HEK293 (cell line): Measurements from ENCODE around the gene TXNIP.

Experiments
- CTCF ChIA-PET: fragments of 350-600 bp; formaldehyde crosslinking; extraction: SDS; loops from one replicate; lab custom pipeline; 2021; ENCODE audit warnings: antibody characterized with exemption; lab: Yijun Ruan, JAX
- POLR2A ChIA-PET: fragments of 300-600 bp; formaldehyde crosslinking; extraction: SDS; loops from one replicate; lab custom pipeline; 2020; ENCODE audit warnings: antibody characterized with exemption, inconsistent platforms; lab: Yijun Ruan, JAX
- H3K27ac ChIP-seq: fragments of 200-500 bp; sonication (Bioruptor generic); 2 replicates; pipeline ENCODE4 v1.5.1; 2014; ENCODE audit warnings: low read depth, low read length, control low read depth, inconsistent platforms; ENCODE audit errors: extremely low read depth
- H3K36me3 ChIP-seq, 2 experiments: fragments of 200-500 bp in 1 of 2; sonication (Bioruptor generic) in 1 of 2; 1 replicate in 1 of 2; 2 replicates in 1 of 2; pipeline ENCODE4 v1.5.1; 2014 to 2017; ENCODE audit warnings: inconsistent platforms in 2 of 2, low read length in 2 of 2; ENCODE audit not compliant: control insufficient read depth in 2 of 2, insufficient read depth in 1 of 2
- H3K4me1 ChIP-seq: fragments of 200-500 bp; sonication (Bioruptor generic); 2 replicates; pipeline ENCODE4 v1.5.1; 2014; ENCODE audit warnings: mild to moderate bottlenecking, low read length, inconsistent platforms; ENCODE audit not compliant: control insufficient read depth, insufficient read depth
- H3K4me3 ChIP-seq: 2 replicates; pipeline ENCODE4 v1.5.1; 2011; ENCODE audit warnings: low read depth, mild to moderate bottlenecking, control low read depth, low read length, moderate library complexity
- H3K9me3 ChIP-seq: fragments of 200-500 bp; sonication (Bioruptor generic); 2 replicates; pipeline ENCODE4 v1.5.1; 2014; ENCODE audit warnings: low read depth, low read length, inconsistent platforms; ENCODE audit not compliant: control insufficient read depth, insufficient read depth
- GFI1B ChIP-seq: fragments of 450-650 bp; formaldehyde crosslinking; IDR thresholded peaks from 2 replicates; pipeline ENCODE4 v1.5.1; 2016; ENCODE audit warnings: missing biosample characterization, missing genetic modification characterization
- GLI4 ChIP-seq: fragments of 450-650 bp; formaldehyde crosslinking; IDR thresholded peaks from 2 replicates; pipeline ENCODE4 v1.5.1; 2016; ENCODE audit warnings: missing biosample characterization, missing genetic modification characterization
- MZF1 ChIP-seq: fragments of 450-650 bp; formaldehyde crosslinking; IDR thresholded peaks from 2 replicates; pipeline ENCODE4 v1.5.1; 2017; ENCODE audit warnings: missing biosample characterization, missing genetic modification characterization, borderline replicate concordance
- PRDM6 ChIP-seq: fragments of 450-650 bp; formaldehyde crosslinking; IDR thresholded peaks from 2 replicates; pipeline ENCODE4 v1.5.1; 2017; ENCODE audit warnings: missing biosample characterization, missing genetic modification characterization
- REPIN1 ChIP-seq: fragments of 450-650 bp; formaldehyde crosslinking; IDR thresholded peaks from 2 replicates; pipeline ENCODE4 v1.5.1; 2017; ENCODE audit warnings: missing biosample characterization, missing genetic modification characterization, low read depth
- TSHZ1 ChIP-seq: fragments of 450-650 bp; formaldehyde crosslinking; IDR thresholded peaks from 2 replicates; pipeline ENCODE4 v1.5.1; 2016; ENCODE audit warnings: missing biosample characterization, missing genetic modification characterization, borderline replicate concordance
- WT1 ChIP-seq: fragments of 450-650 bp; formaldehyde crosslinking; IDR thresholded peaks from 2 replicates; pipeline ENCODE4 v1.5.1; 2016; ENCODE audit warnings: missing biosample characterization, missing genetic modification characterization
- ZBTB10 ChIP-seq: fragments of 450-650 bp; formaldehyde crosslinking; IDR thresholded peaks from 2 replicates; pipeline ENCODE4 v1.5.1; 2016; ENCODE audit warnings: missing biosample characterization, missing genetic modification characterization
- ZBTB11 ChIP-seq: fragments of 450-650 bp; formaldehyde crosslinking; conservative IDR thresholded peaks from 2 replicates; pipeline ENCODE4 v1.5.1; 2016; ENCODE audit warnings: low read depth, missing biosample characterization, missing genetic modification characterization
- ZBTB20 ChIP-seq: fragments of 450-650 bp; formaldehyde crosslinking; IDR thresholded peaks from 2 replicates; pipeline ENCODE4 v1.5.1; 2016; ENCODE audit warnings: missing biosample characterization, missing genetic modification characterization
- ZBTB48 ChIP-seq: fragments of 450-650 bp; formaldehyde crosslinking; IDR thresholded peaks from 2 replicates; pipeline ENCODE4 v1.5.1; 2016; ENCODE audit warnings: missing biosample characterization, missing genetic modification characterization
- ZBTB7A ChIP-seq: fragments of 450-650 bp; formaldehyde crosslinking; IDR thresholded peaks from 2 replicates; pipeline ENCODE4 v1.5.1; 2016; ENCODE audit warnings: low read depth, missing biosample characterization, missing genetic modification characterization
- ZBTB8A ChIP-seq: fragments of 450-650 bp; formaldehyde crosslinking; IDR thresholded peaks from 2 replicates; pipeline ENCODE4 v1.5.1; 2016; ENCODE audit warnings: missing biosample characterization, missing genetic modification characterization
- ZNF174 ChIP-seq: fragments of 450-650 bp; formaldehyde crosslinking; IDR thresholded peaks from 2 replicates; pipeline ENCODE4 v1.5.0; 2017; ENCODE audit warnings: missing biosample characterization, mild to moderate bottlenecking, missing genetic modification characterization
- ZNF221 ChIP-seq: fragments of 450-650 bp; formaldehyde crosslinking; IDR thresholded peaks from 2 replicates; pipeline ENCODE4 v1.5.1; 2017; ENCODE audit warnings: missing biosample characterization, missing genetic modification characterization, borderline replicate concordance
- ZNF335 ChIP-seq: fragments of 450-650 bp; formaldehyde crosslinking; conservative IDR thresholded peaks from 2 replicates; pipeline ENCODE4 v1.5.1; 2016; ENCODE audit warnings: missing biosample characterization, missing genetic modification characterization
- ZNF398 ChIP-seq: fragments of 450-650 bp; formaldehyde crosslinking; IDR thresholded peaks from 2 replicates; pipeline ENCODE4 v1.5.1; 2017; ENCODE audit warnings: missing biosample characterization, missing genetic modification characterization
- ZNF529 ChIP-seq: fragments of 450-650 bp; formaldehyde crosslinking; IDR thresholded peaks from 2 replicates; pipeline ENCODE4 v1.5.1; 2017; ENCODE audit warnings: missing genetic modification characterization, missing biosample characterization; ENCODE audit not compliant: insufficient replicate concordance
- ZNF549 ChIP-seq: fragments of 450-650 bp; IDR thresholded peaks from 2 replicates; pipeline ENCODE4 v1.5.1; 2018; ENCODE audit warnings: missing biosample characterization, missing genetic modification characterization, mild to moderate bottlenecking, inconsistent platforms, moderate library complexity
- ZNF654 ChIP-seq: fragments of 450-650 bp; formaldehyde crosslinking; IDR thresholded peaks from 2 replicates; pipeline ENCODE4 v1.5.1; 2016; ENCODE audit warnings: low read depth, missing biosample characterization, missing genetic modification characterization

TXNIP gene

GRCh38 chr1:146035048-146035423, 38.7 kb upstream of the TXNIP start:
- Histone ChIP-seq H3K4me1 (no peaks in the 10 kb centered on the region), H3K27ac (0 out of 2 replicates have a peak overlapping the region, but pooled peaks have one; percentile 0), H3K36me3 (no peaks in the 10 kb centered on the region), H3K9me3 (no peaks in the 10 kb centered on the region), H3K4me3 (peak overlapping the region; percentile 19; the same call in 1 of the 2 replicates)
- ChIA-PET POLR2A (interaction anchor here (1.6 to 6.6 kb wide), 2 partner anchors 16 to 108 kb away, joined by 4 to 82 read pairs; partner anchors contain the start of gene RBM8A), CTCF (interaction anchor here (0.9 to 2.2 kb wide), 4 partner anchors 11 to 152 kb away, joined by 3 to 5 read pairs (median 4); no protein-coding TSS in a partner anchor)
- TF ChIP-seq ZNF654 (tag by site-specific recombination) (no peak), WT1 (tag by site-specific recombination) (no peak), ZNF174 (no peak), GFI1B (tag by site-specific recombination) (peak; percentile 31; the same call in 1 of the 2 replicates), ZBTB20 (tag by site-specific recombination) (peak; percentile 15; the same call in 1 of the 2 replicates), ZNF221 (tag by site-specific recombination) (no peak), REPIN1 (tag by site-specific recombination) (no peak), GLI4 (tag by site-specific recombination) (no peak), ZNF529 (tag by site-specific recombination) (no peak), TSHZ1 (tag by site-specific recombination) (no peak), ZBTB11 (tag by site-specific recombination) (peak; percentile 79), MZF1 (tag by site-specific recombination) (0 out of 2 replicates have a peak, but pooled peaks have one; percentile 8), ZNF335 (tag by site-specific recombination) (peak; percentile 78; the same call in 1 of the 2 replicates), PRDM6 (tag by site-specific recombination) (no peak), ZBTB10 (no peak), ZNF549 (tag by site-specific recombination) (no peak), ZNF398 (tag by site-specific recombination) (no peak), ZBTB7A (tag by site-specific recombination) (no peak), ZBTB48 (peak; percentile 97), ZBTB8A (no peak)
